Measurements from ENCODE around the gene DPH7. TPM values are rescaled to one million over a fixed set of nuclear protein-coding genes. Genes with fewer than 3 reads are reported as not detected.
"Not testable (repeated sequence)": the region's sequence is repeated elsewhere in the genome, so short reads cannot be mapped to it uniquely, and the experiment has no call there.

The DPH7 gene
- total RNA-seq, 1 donor: 20.3 TPM

GRCh38 chr9:137604345-137605086 is 25.8 kb upstream of the DPH7 start:
- H3K4me2 ChIP-seq (ENCODE audit: insufficient read depth, low read length): peak overlapping the region; percentile 39
- peak overlapping the region; percentile 64 for H3K4me3 ChIP-seq (ENCODE audit: insufficient read depth, low read length)

GRCh38 chr9:137603879-137604278 is 25.2 kb upstream of the DPH7 start:
- Histone ChIP-seq H3K9me3 (ENCODE audit: low read depth, low read length) (no peaks in the 10 kb centered on the region), H3K4me3 (ENCODE audit: insufficient read depth, low read length) (no peak overlapping the region), H3K79me2 (ENCODE audit: insufficient read depth, low read length) (peaks cover 9% of the 10 kb centered on the region), H3K4me2 (ENCODE audit: insufficient read depth, low read length) (no peak overlapping the region), H2AFZ (ENCODE audit: low read length) (no peak overlapping the region), H3K27ac (ENCODE audit: low read depth, low read length) (no peak overlapping the region), H3K36me3 (ENCODE audit: insufficient read depth, low read length) (no peaks in the 10 kb centered on the region), H3K27me3 (ENCODE audit: insufficient read depth, low read length) (peaks cover 10% of the 10 kb centered on the region), H3K4me1 (ENCODE audit: insufficient read depth, low read length) (peaks cover 9% of the 10 kb centered on the region), H4K20me1 (ENCODE audit: insufficient read depth, low read length) (peaks cover 7% of the 10 kb centered on the region)
- TF ChIP-seq CTCF (IDR thresholded peaks at IDR 0.05; ENCODE audit: extremely low read depth, low read depth, low read length): no peak
- DNase-seq (ENCODE audit: insufficient read length, low spot score, missing footprints): no peak

More at GRCh38 chr9:137604345-137605086, 25.8 kb upstream of the DPH7 start:
- peaks cover 10% of the 10 kb centered on the region for H3K27me3 ChIP-seq (ENCODE audit: insufficient read depth, low read length)
- TF ChIP-seq CTCF (IDR thresholded peaks at IDR 0.05; ENCODE audit: extremely low read depth, low read depth, low read length): no peak
- peaks cover 9% of the 10 kb centered on the region for H3K79me2 ChIP-seq (ENCODE audit: insufficient read depth, low read length)
- peak; percentile 82 for DNase-seq (ENCODE audit: insufficient read length, low spot score, missing footprints)
- no peaks in the 10 kb centered on the region for H3K36me3 ChIP-seq (ENCODE audit: insufficient read depth, low read length)
- H4K20me1 ChIP-seq (ENCODE audit: insufficient read depth, low read length): peaks cover 7% of the 10 kb centered on the region
- H3K4me1 ChIP-seq (ENCODE audit: insufficient read depth, low read length): peaks cover 9% of the 10 kb centered on the region
- no peak overlapping the region for H2AFZ ChIP-seq (ENCODE audit: low read length)
- no peak overlapping the region for H3K27ac ChIP-seq (ENCODE audit: low read depth, low read length)
- H3K9me3 ChIP-seq (ENCODE audit: low read depth, low read length): no peaks in the 10 kb centered on the region

GRCh38 chr9:137602661-137603060 is 23.9 kb upstream of the DPH7 start:
- Histone ChIP-seq H3K79me2 (ENCODE audit: insufficient read depth, low read length) (peaks cover 9% of the 10 kb centered on the region), H3K27me3 (ENCODE audit: insufficient read depth, low read length) (peaks cover 10% of the 10 kb centered on the region), H3K27ac (ENCODE audit: low read depth, low read length) (no peak overlapping the region), H3K4me1 (ENCODE audit: insufficient read depth, low read length) (peaks cover 9% of the 10 kb centered on the region), H3K9me3 (ENCODE audit: low read depth, low read length) (no peaks in the 10 kb centered on the region), H3K36me3 (ENCODE audit: insufficient read depth, low read length) (no peaks in the 10 kb centered on the region), H4K20me1 (ENCODE audit: insufficient read depth, low read length) (peaks cover 7% of the 10 kb centered on the region), H2AFZ (ENCODE audit: low read length) (no peak overlapping the region), H3K4me2 (ENCODE audit: insufficient read depth, low read length) (no peak overlapping the region), H3K4me3 (ENCODE audit: insufficient read depth, low read length) (no peak overlapping the region)
- no peak for TF ChIP-seq CTCF (IDR thresholded peaks at IDR 0.05; ENCODE audit: extremely low read depth, low read depth, low read length)
- DNase-seq (ENCODE audit: insufficient read length, low spot score, missing footprints): peak; percentile 54

GRCh38 chr9:137598943-137599342 is 20.2 kb upstream of the DPH7 start:
- Histone ChIP-seq H3K36me3 (ENCODE audit: insufficient read depth, low read length) (no peaks in the 10 kb centered on the region), H3K4me1 (ENCODE audit: insufficient read depth, low read length) (no peaks in the 10 kb centered on the region), H3K79me2 (ENCODE audit: insufficient read depth, low read length) (no peaks in the 10 kb centered on the region), H3K4me2 (ENCODE audit: insufficient read depth, low read length) (peak overlapping the region; percentile 10), H3K4me3 (ENCODE audit: insufficient read depth, low read length) (no peak overlapping the region), H2AFZ (ENCODE audit: low read length) (no peak overlapping the region), H4K20me1 (ENCODE audit: insufficient read depth, low read length) (no peaks in the 10 kb centered on the region), H3K27me3 (ENCODE audit: insufficient read depth, low read length) (peaks cover 7% of the 10 kb centered on the region), H3K9me3 (ENCODE audit: low read depth, low read length) (no peaks in the 10 kb centered on the region), H3K27ac (ENCODE audit: low read depth, low read length) (no peak overlapping the region)
- no peak for TF ChIP-seq CTCF (IDR thresholded peaks at IDR 0.05; ENCODE audit: extremely low read depth, low read depth, low read length)
- peak; percentile 31 for DNase-seq (ENCODE audit: insufficient read length, low spot score, missing footprints)

GRCh38 chr9:137596577-137596976 is 17.9 kb upstream of the DPH7 start:
- H3K27me3 ChIP-seq (ENCODE audit: insufficient read depth, low read length); H3K4me1 ChIP-seq (ENCODE audit: insufficient read depth, low read length); H2AFZ ChIP-seq (ENCODE audit: low read length); H3K4me2 ChIP-seq (ENCODE audit: insufficient read depth, low read length); H3K27ac ChIP-seq (ENCODE audit: low read depth, low read length); H3K9me3 ChIP-seq (ENCODE audit: low read depth, low read length); H3K4me3 ChIP-seq (ENCODE audit: insufficient read depth, low read length); H4K20me1 ChIP-seq (ENCODE audit: insufficient read depth, low read length); H3K36me3 ChIP-seq (ENCODE audit: insufficient read depth, low read length); DNase-seq (ENCODE audit: insufficient read length, low spot score, missing footprints); H3K79me2 ChIP-seq (ENCODE audit: insufficient read depth, low read length): not testable (repeated sequence)
